Sigmoid colon (tissue), 4 donors: ENCODE results near the gene MRPL10.

Experiments used
- CTCF ChIP-seq, 4 experiments: fragments of 450-650 bp in 3 of 4; fragments of 200-600 bp in 1 of 4; IDR thresholded peaks; one replicate each; pipeline ENCODE4 v1.5.1; 2016 to 2019; ENCODE audit warnings: antibody characterized with exemption in 4 of 4, mild to moderate bottlenecking in 3 of 4, moderate library complexity in 2 of 4
- EP300 ChIP-seq, 4 donors: sonication (generic); formaldehyde crosslinking; IDR thresholded peaks; one replicate each; pipeline ENCODE4 v1.6.1; 2017; ENCODE audit warnings: antibody characterized with exemption in 4 of 4
- POLR2A ChIP-seq, 2 donors: fragments of 450-650 bp; IDR thresholded peaks; one replicate each; pipeline ENCODE4 v1.6.1; 2016; ENCODE audit warnings: antibody characterized with exemption in 2 of 2, mild to moderate bottlenecking in 2 of 2, moderate library complexity in 2 of 2
- POLR2AphosphoS5 ChIP-seq, 4 donors: sonication (generic); formaldehyde crosslinking; IDR thresholded peaks; one replicate each; pipeline ENCODE4 v1.6.1; 2017; ENCODE audit warnings: antibody characterized with exemption in 4 of 4

- no peak for TF ChIP-seq CTCF (IDR thresholded peaks at IDR 0.05)
- no peak for TF ChIP-seq POLR2AphosphoS5 (IDR thresholded peaks at IDR 0.05)
- TF ChIP-seq POLR2A (IDR thresholded peaks at IDR 0.05): no peak
- no peak for TF ChIP-seq EP300 (IDR thresholded peaks at IDR 0.05)
Measured at GRCh38 chr17:47837401-47838039, 6.2 kb upstream of the MRPL10 start.
